ENCODE results near the gene RPL27. TPM values are rescaled to one million over a fixed set of nuclear protein-coding genes. Genes with fewer than 3 reads are reported as not detected.

RPL27 gene
- total and polyA plus RNA-seq, 2 of the 13 experiments (the other 11 are each of a cell fraction or from before 2014, with no cell fraction given): 1,585 to 5,840 TPM

DNA sequence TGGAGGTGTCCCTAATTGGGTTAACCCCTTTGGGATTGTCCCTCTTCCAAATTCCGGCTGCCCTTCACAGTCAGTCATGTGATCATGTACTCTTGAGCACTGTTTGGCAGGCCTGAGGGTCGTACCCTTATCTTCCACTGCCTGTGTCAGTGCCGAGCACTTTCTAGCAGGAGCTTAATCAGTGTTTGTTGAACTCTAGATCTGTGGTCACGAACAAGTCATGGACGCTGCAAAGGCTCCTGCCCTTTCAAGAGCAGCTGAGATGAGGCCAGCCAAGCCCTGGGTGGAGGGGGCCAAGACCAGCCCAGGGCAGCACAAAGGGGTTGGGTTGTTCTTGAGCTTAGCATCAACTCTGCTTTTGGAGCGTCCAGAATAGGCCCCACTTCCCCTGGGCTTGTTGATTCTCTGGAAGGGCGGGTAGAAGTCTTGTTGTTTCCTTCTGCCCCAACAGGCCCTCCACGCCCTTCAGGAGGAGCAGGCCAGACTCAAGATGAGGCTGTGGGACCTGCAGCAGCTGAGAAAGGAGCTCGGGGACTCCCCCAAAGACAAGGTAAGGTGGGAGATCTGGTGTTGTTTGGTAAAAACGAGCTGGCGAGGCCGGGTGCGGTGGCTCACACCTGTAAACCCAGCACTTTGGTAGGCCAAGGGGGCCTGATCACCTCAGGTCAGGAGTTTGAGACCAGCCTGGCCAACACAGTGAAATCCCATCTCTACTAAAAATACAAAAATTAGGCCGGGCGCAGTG, 13.7 kb downstream of the RPL27 start (continued):
- no peak for TF ChIP-seq RERE (CRISPR knock-in tag; IDR thresholded peaks at IDR 0.05; ENCODE audit: low read depth)
- 0 out of 2 replicates have a peak, but pooled peaks have one; percentile 36 for TF ChIP-seq ZNF652 (CRISPR knock-in tag; IDR thresholded peaks at IDR 0.05; ENCODE audit: borderline replicate concordance, low read depth)
- TF ChIP-seq ZNF224 (CRISPR knock-in tag; IDR thresholded peaks at IDR 0.05): no peak
- no peak for TF ChIP-seq ZSCAN12 (CRISPR knock-in tag; IDR thresholded peaks at IDR 0.05)
- no peak for TF ChIP-seq ZNF317 (CRISPR knock-in tag; IDR thresholded peaks at IDR 0.05)

GRCh38 chr17:43013296-43013695, 15.1 kb downstream of the RPL27 start:
- BruUV-seq (replicated peaks): no TSS peak
- ATAC-seq: no peak
- Histone ChIP-seq H4K20me1 (ENCODE audit: insufficient read depth, low read length) (no peaks in the 10 kb centered on the region), H3K27me3 (ENCODE audit: control insufficient read depth in 1 of 2, insufficient read depth in 2 of 2, low read length in 2 of 2) (no peaks in the 10 kb centered on the region), H3K4me1 (ENCODE audit: insufficient read depth, low read length) (peaks cover 71% of the 10 kb centered on the region), H3K9me3 (ENCODE audit: low read length) (no peaks in the 10 kb centered on the region), H3K36me3 (replicated peaks in 1 of 2; ENCODE audit: control insufficient read depth in 1 of 2, insufficient read depth in 2 of 2, low read length in 2 of 2) (peaks cover 25 to 48% of the 10 kb centered on the region in 2 experiments), H3K9ac (ENCODE audit: insufficient read depth, low read depth, low read length) (no peak overlapping the region), H3K4me3 (replicated peaks in 1 of 3; ENCODE audit: insufficient read depth in 1 of 3, low read depth in 2 of 3, low read length in 3 of 3) (no peak overlapping the region), H3K79me2 (ENCODE audit: insufficient read depth, low read length) (peaks cover 4% of the 10 kb centered on the region), H2AFZ (ENCODE audit: low read length) (no peak overlapping the region), H3K27ac (ENCODE audit: extremely low read length, insufficient read depth, low read length) (no peak overlapping the region), H3K4me2 (ENCODE audit: low read depth, low read length) (no peak overlapping the region)
- POLR2A ChIA-PET: interaction anchor here (3.5 to 8.3 kb wide), 2 partner anchors 12 to 15 kb away, joined by 16 to 162 read pairs; partner anchors contain the start of genes RND2 and RPL27
- in situ Hi-C loops (cut with HindIII; ENCODE audit: extremely low pct_ligation_motif_present, low pct_unique_long_range_greater_than_20kb): no loop called here
- CTCF ChIA-PET (ENCODE audit: low intra/inter-chr PET ratio, low total read pairs): no interaction called here
- intact Hi-C loops (cut with micrococcal nuclease; ENCODE audit: unreplicated experiment): no loop called here
- TF ChIP-seq NCOA1 (CRISPR knock-in tag; IDR thresholded peaks at IDR 0.05): 0 out of 2 replicates have a peak, but pooled peaks have one; percentile 42
- TF ChIP-seq, protein P1, sequence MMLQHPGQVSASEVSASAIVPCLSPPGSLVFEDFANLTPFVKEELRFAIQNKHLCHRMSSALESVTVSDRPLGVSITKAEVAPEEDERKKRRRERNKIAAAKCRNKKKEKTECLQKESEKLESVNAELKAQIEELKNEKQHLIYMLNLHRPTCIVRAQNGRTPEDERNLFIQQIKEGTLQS (CRISPR knock-in tag; IDR thresholded peaks at IDR 0.05): no peak
- peak in 1 of 2 experiments; percentile 16; a peak in 1 of 4 replicates for TF ChIP-seq POLR2A (IDR thresholded peaks at IDR 0.05; ENCODE audit: insufficient read depth in 1 of 2, low read depth in 2 of 2, low read length in 2 of 2)
- TF ChIP-seq TBX2 (CRISPR knock-in tag; IDR thresholded peaks at IDR 0.05; ENCODE audit: borderline replicate concordance): peak; percentile 28; the same call in 1 of the 2 replicates
- no peak for DNase-seq (ENCODE audit: low spot score)
- WGBS (ENCODE audit: low lambda C conversion rate): 98% methylated on average over 6 of the region's 8 CpGs
- FAIRE-seq: no peak

Data from HepG2 (cell line).